Skeletal muscle satellite cell (primary cell): ENCODE results near the gene TMEM127.
"Not testable (repeated sequence)": the region's sequence is repeated elsewhere in the genome, so short reads cannot be mapped to it uniquely, and the experiment has no call there.

Source experiments
- H3K27me3 ChIP-seq: 2 replicates; pipeline ENCODE4 v1.7.0; 2013; ENCODE audit warnings: low read length; ENCODE audit not compliant: control insufficient read depth, insufficient read depth
- H3K36me3 ChIP-seq: 2 replicates; pipeline ENCODE4 v1.7.0; 2013; ENCODE audit warnings: mild to moderate bottlenecking, control low read depth, low read length; ENCODE audit not compliant: insufficient read depth
- H3K4me1 ChIP-seq: 2 replicates; pipeline ENCODE4 v1.7.0; 2013; ENCODE audit warnings: low read length; ENCODE audit not compliant: control insufficient read depth, insufficient read depth
- H3K4me2 ChIP-seq: 2 replicates; pipeline ENCODE4 v1.7.0; 2013; ENCODE audit warnings: mild to moderate bottlenecking, low read length
- H3K4me3 ChIP-seq: 2 replicates; pipeline ENCODE4 v1.7.0; 2013; ENCODE audit warnings: low read length
- H3K9ac ChIP-seq: 2 replicates; pipeline ENCODE4 v1.7.0; 2013; ENCODE audit warnings: mild to moderate bottlenecking, low read depth, low read length, moderate library complexity
- H3K9me3 ChIP-seq: replicated peaks from 2 replicates; pipeline ENCODE4 v1.7.0; 2013; ENCODE audit warnings: mild to moderate bottlenecking, control low read depth, low read length

TMEM127 gene

DNA sequence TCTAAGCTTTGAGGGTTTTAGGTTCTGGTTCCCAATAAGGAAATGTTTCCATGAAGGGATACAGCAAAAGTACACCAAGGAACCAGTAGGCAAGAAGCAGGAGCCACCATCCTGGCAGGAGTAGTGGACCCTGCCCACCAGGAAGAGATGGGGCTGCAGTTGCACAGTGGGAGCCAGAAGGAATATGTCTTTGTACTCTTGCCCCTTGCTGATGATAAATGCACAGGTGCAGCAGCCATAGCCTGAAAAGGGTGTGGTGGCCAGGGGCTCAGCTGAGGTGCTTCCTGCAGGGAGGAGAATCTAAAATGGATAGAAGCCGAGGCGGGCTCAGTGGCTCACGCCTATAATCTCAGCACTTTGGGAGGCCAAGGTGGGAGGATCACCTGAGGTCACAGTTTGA lies 27.5 kb downstream of the TMEM127 start:
- Histone ChIP-seq H3K36me3 (no peaks in the 10 kb centered on the region), H3K4me2 (no peak overlapping the region), H3K4me1 (peaks cover 11% of the 10 kb centered on the region)

GRCh38 chr2:96236882-96237281 lies 28.9 kb downstream of the TMEM127 start:
- H3K9me3 ChIP-seq, result no peaks in the 10 kb centered on the region
- peaks cover 3% of the 10 kb centered on the region for H3K4me1 ChIP-seq
- H3K36me3 ChIP-seq, result no peaks in the 10 kb centered on the region
- no peak overlapping the region for H3K4me2 ChIP-seq
- no peak overlapping the region for H3K4me3 ChIP-seq
- H3K27me3 ChIP-seq, result no peaks in the 10 kb centered on the region
- no peak overlapping the region for H3K9ac ChIP-seq

More for the DNA sequence above, 27.5 kb downstream of the TMEM127 start:
- no peaks in the 10 kb centered on the region for H3K9me3 ChIP-seq
- no peaks in the 10 kb centered on the region for H3K27me3 ChIP-seq
- no peak overlapping the region for H3K9ac ChIP-seq
- no peak overlapping the region for H3K4me3 ChIP-seq

DNA sequence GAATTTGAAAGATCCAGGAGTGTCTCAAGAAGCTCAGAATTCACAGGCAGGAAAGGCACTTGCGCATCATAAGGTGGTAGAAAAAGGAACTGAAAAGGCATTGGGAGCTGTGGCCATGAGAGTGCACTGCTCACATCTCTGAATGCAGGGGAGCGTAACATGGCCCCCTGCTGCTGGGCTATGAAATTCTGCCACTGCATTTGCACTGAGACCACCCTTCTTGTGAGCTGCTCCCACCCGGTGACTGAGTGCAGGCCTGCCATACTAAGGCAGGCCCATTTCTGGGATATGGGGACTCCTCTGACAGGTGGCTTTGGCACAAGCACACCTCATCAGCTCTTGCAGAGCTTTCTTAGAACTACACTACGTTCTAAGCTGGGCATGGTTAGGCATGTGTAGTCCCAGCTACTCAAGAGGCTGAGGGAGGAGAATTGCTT lies 31.9 kb downstream of the TMEM127 start:
- H3K27me3 ChIP-seq, result no peaks in the 10 kb centered on the region
- H3K9ac ChIP-seq, result no peak overlapping the region
- no peak overlapping the region for H3K4me3 ChIP-seq
- no peaks in the 10 kb centered on the region for H3K9me3 ChIP-seq
- H3K36me3 ChIP-seq, result no peaks in the 10 kb centered on the region
- no peak overlapping the region for H3K4me2 ChIP-seq
- H3K4me1 ChIP-seq, result no peaks in the 10 kb centered on the region

- Histone ChIP-seq H3K36me3 (no peaks in the 10 kb centered on the region), H3K4me3 (no peak overlapping the region), H3K9me3 (no peaks in the 10 kb centered on the region), H3K9ac (no peak overlapping the region), H3K4me1 (no peaks in the 10 kb centered on the region), H3K27me3 (no peaks in the 10 kb centered on the region), H3K4me2 (no peak overlapping the region)
Measured at GRCh38 chr2:96233436-96233835, 32.4 kb downstream of the TMEM127 start.

DNA sequence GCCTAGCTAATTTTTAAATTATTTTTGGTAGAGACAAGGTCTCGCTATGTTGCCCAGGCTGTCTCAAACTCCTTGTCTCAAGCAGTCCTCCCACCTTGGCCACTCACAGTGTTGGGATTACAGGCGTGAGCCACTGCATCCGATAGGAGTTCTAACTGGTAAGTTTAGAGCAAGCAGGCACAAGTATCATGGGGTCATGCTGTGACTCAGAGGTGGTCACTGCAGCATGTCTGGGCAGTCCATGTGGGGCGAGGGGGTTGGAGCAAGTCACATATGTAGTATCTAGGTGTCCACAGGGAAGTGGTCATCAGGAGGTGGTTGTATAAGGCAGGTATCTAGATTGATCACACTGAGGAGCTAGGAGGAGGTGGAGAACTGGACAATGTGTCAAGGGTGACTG lies 34.5 kb downstream of the TMEM127 start:
- Histone ChIP-seq H3K4me3 (no peak overlapping the region), H3K9me3 (no peaks in the 10 kb centered on the region), H3K9ac (no peak overlapping the region), H3K4me2 (no peak overlapping the region), H3K4me1 (no peaks in the 10 kb centered on the region), H3K27me3 (no peaks in the 10 kb centered on the region), H3K36me3 (no peaks in the 10 kb centered on the region)

- H3K4me2 ChIP-seq, result no peak overlapping the region
Measured at GRCh38 chr2:96225016-96225533, 40.7 kb downstream of the TMEM127 start.

GRCh38 chr2:96221106-96221505 lies 44.7 kb downstream of the TMEM127 start:
- not testable (repeated sequence) for H3K4me1 ChIP-seq, H3K9ac ChIP-seq, H3K9me3 ChIP-seq, H3K36me3 ChIP-seq, H3K4me3 ChIP-seq, H3K27me3 ChIP-seq, H3K4me2 ChIP-seq

More at GRCh38 chr2:96225016-96225533, 40.7 kb downstream of the TMEM127 start:
- Histone ChIP-seq H3K4me3 (no peak overlapping the region), H3K36me3 (no peaks in the 10 kb centered on the region), H3K9me3 (no peaks in the 10 kb centered on the region), H3K9ac (no peak overlapping the region), H3K27me3 (no peaks in the 10 kb centered on the region), H3K4me1 (no peaks in the 10 kb centered on the region)

DNA sequence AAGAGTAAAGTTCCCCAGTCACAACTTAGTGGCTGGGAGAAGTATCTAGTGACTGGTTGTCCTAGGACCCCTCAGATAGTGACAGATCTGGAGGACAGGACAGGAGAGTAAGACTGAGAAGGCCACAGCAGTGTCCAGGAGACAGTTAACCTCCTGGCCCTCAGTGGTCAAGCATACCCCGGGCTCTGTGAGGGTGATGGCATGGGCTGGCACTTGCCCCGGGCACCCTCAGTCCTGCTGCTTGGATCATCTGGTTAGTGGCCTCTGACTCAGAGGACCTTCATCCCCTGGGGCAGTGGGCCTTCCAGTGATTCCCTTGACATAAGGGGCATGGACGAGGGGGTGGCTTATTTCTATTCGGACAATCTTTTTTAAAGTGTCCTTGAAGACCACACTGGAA lies 45.8 kb downstream of the TMEM127 start:
- not testable (repeated sequence) for H3K9me3 ChIP-seq, H3K9ac ChIP-seq, H3K4me1 ChIP-seq, H3K4me2 ChIP-seq, H3K27me3 ChIP-seq, H3K4me3 ChIP-seq, H3K36me3 ChIP-seq

GRCh38 chr2:96218508-96219131 lies 47.2 kb downstream of the TMEM127 start:
- Histone ChIP-seq H3K9me3 (no peaks in the 10 kb centered on the region), H3K27me3 (no peaks in the 10 kb centered on the region), H3K4me1 (no peaks in the 10 kb centered on the region), H3K9ac (no peak overlapping the region), H3K36me3 (no peaks in the 10 kb centered on the region), H3K4me2 (no peak overlapping the region), H3K4me3 (no peak overlapping the region)

DNA sequence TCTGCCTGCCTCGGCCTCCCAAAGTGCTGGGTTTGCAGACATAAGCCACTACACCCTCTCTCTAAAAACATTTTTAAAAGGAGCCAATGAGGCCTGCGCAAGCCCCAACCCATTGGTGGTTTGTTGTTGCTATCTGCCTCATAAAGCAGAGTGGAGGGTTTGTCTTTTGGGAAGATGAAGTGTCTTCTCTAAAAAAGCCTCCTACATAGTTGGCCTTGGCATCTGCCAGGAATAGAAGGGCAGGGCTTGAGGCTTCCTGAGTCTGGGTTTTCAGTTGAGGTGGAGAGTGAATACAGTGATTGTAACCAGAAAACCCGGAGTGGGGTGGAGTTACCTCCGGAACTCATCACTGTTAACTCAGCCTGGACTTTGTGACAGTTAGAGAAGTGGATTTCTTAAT lies 51.2 kb downstream of the TMEM127 start:
- Histone ChIP-seq H3K4me1 (peaks cover 6% of the 10 kb centered on the region), H3K36me3 (no peaks in the 10 kb centered on the region), H3K4me2 (no peak overlapping the region), H3K27me3 (no peaks in the 10 kb centered on the region), H3K9ac (no peak overlapping the region), H3K9me3 (no peaks in the 10 kb centered on the region), H3K4me3 (no peak overlapping the region)

- no peaks in the 10 kb centered on the region for H3K36me3 ChIP-seq
- H3K4me3 ChIP-seq, result no peak overlapping the region
- H3K4me2 ChIP-seq, result no peak overlapping the region
- no peaks in the 10 kb centered on the region for H3K9me3 ChIP-seq
- peaks cover 9% of the 10 kb centered on the region for H3K4me1 ChIP-seq
- H3K9ac ChIP-seq, result no peak overlapping the region
- no peaks in the 10 kb centered on the region for H3K27me3 ChIP-seq
Measured at GRCh38 chr2:96213379-96213778, 52.4 kb downstream of the TMEM127 start.

GRCh38 chr2:96212339-96212738 lies 53.5 kb downstream of the TMEM127 start:
- Histone ChIP-seq H3K4me1 (peaks cover 9% of the 10 kb centered on the region), H3K27me3 (no peaks in the 10 kb centered on the region), H3K4me3 (no peak overlapping the region), H3K4me2 (no peak overlapping the region), H3K9ac (no peak overlapping the region), H3K9me3 (no peaks in the 10 kb centered on the region), H3K36me3 (no peaks in the 10 kb centered on the region)
